Mesodermal cell (in vitro differentiated cells): ENCODE results near the gene PARP1.

Experiments
- H3K27ac ChIP-seq: 2 replicates; pipeline ENCODE4 v1.7.0; 2013; ENCODE audit warnings: mild to moderate bottlenecking, low read depth, low read length, moderate library complexity; ENCODE audit not compliant: severe bottlenecking
- H3K36me3 ChIP-seq: 2 replicates; pipeline ENCODE4 v1.7.1; 2013; ENCODE audit warnings: mild to moderate bottlenecking, low read length, moderate library complexity; ENCODE audit not compliant: control insufficient read depth, insufficient read depth
- H3K4me1 ChIP-seq: one replicate; pipeline ENCODE4 v1.7.1; 2013; ENCODE audit warnings: mild to moderate bottlenecking, low read length; ENCODE audit not compliant: insufficient read depth, control insufficient read depth, poor library complexity, severe bottlenecking
- H3K4me3 ChIP-seq: 2 replicates; pipeline ENCODE4 v1.7.0; 2013; ENCODE audit warnings: low read length, control low read depth, mild to moderate bottlenecking; ENCODE audit not compliant: insufficient read depth, poor library complexity, severe bottlenecking; ENCODE audit errors: extremely low read depth
- H3K9me3 ChIP-seq: 2 replicates; pipeline ENCODE4 v1.7.1; 2013; ENCODE audit warnings: mild to moderate bottlenecking, low read length, moderate library complexity; ENCODE audit not compliant: control insufficient read depth
- WGBS, 2 experiments: methylation state at CpG; one replicate each; pipeline ENCODE4 v1.1.5; 2013; ENCODE audit warnings: missing lambda C conversion rate in 2 of 2; ENCODE audit not compliant: insufficient coverage in 2 of 2; 5-methylcytosine and 5-hydroxymethylcytosine counted together

The PARP1 gene

GRCh38 chr1:226397011-226397926, 10.6 kb downstream of the PARP1 start:
- whole genome bisulfite sequencing, 2 experiments: 95 to 100% methylated on average over 2 of the region's 8 CpGs
- H3K36me3 ChIP-seq: peaks cover 62% of the 10 kb centered on the region
- no peak overlapping the region for H3K4me3 ChIP-seq
- H3K9me3 ChIP-seq: no peaks in the 10 kb centered on the region
- H3K4me1 ChIP-seq: no peaks in the 10 kb centered on the region
- no peak overlapping the region for H3K27ac ChIP-seq

- 69 to 75% methylated on average over 3 of the region's 6 CpGs for WGBS, 2 experiments
- Histone ChIP-seq H3K36me3 (peaks cover 62% of the 10 kb centered on the region), H3K4me1 (no peaks in the 10 kb centered on the region), H3K4me3 (no peak overlapping the region), H3K27ac (no peak overlapping the region), H3K9me3 (no peaks in the 10 kb centered on the region)
These were observed 12.1 kb downstream of the PARP1 start for GRCh38 chr1:226395753-226396152.

GRCh38 chr1:226394462-226394861, 13.4 kb downstream of the PARP1 start:
- Histone ChIP-seq H3K4me3 (no peak overlapping the region), H3K36me3 (peaks cover 62% of the 10 kb centered on the region), H3K27ac (no peak overlapping the region), H3K9me3 (no peaks in the 10 kb centered on the region), H3K4me1 (no peaks in the 10 kb centered on the region)
- WGBS, 2 experiments: 90 to 100% methylated on average over 3 to 4 of the region's 5 CpGs

GRCh38 chr1:226390681-226391080, 17.2 kb downstream of the PARP1 start:
- Histone ChIP-seq H3K27ac (no peak overlapping the region), H3K9me3 (no peaks in the 10 kb centered on the region), H3K36me3 (peaks cover 77% of the 10 kb centered on the region), H3K4me3 (no peak overlapping the region), H3K4me1 (no peaks in the 10 kb centered on the region)
- 100% methylated on average over 2 to 3 of the region's 3 CpGs for WGBS, 2 experiments

GRCh38 chr1:226388131-226388530, 19.8 kb downstream of the PARP1 start:
- 100% methylated on average over 1 of the region's 1 CpG for WGBS, 2 experiments
- Histone ChIP-seq H3K36me3 (peaks cover 94% of the 10 kb centered on the region), H3K4me3 (no peak overlapping the region), H3K27ac (no peak overlapping the region), H3K4me1 (no peaks in the 10 kb centered on the region), H3K9me3 (no peaks in the 10 kb centered on the region)

GRCh38 chr1:226384717-226385116, 23.2 kb downstream of the PARP1 start:
- Histone ChIP-seq H3K4me3 (no peak overlapping the region), H3K36me3 (peaks cover 99% of the 10 kb centered on the region), H3K4me1 (no peaks in the 10 kb centered on the region), H3K9me3 (no peaks in the 10 kb centered on the region), H3K27ac (no peak overlapping the region)
- 83 to 94% methylated on average over 6 to 9 of the region's 11 CpGs for WGBS, 2 experiments

GRCh38 chr1:226384040-226384439, 23.9 kb downstream of the PARP1 start:
- no peak overlapping the region for H3K27ac ChIP-seq
- H3K36me3 ChIP-seq: peaks cover 99% of the 10 kb centered on the region
- WGBS, 2 experiments: 95 to 98% methylated on average over 3 to 4 of the region's 4 CpGs
- no peaks in the 10 kb centered on the region for H3K9me3 ChIP-seq
- H3K4me1 ChIP-seq: no peaks in the 10 kb centered on the region
- no peak overlapping the region for H3K4me3 ChIP-seq

- no peak overlapping the region for H3K27ac ChIP-seq
- H3K36me3 ChIP-seq: peaks cover 99% of the 10 kb centered on the region
- no peaks in the 10 kb centered on the region for H3K9me3 ChIP-seq
- WGBS, 2 experiments: 92 to 100% methylated on average over 2 to 4 of the region's 5 CpGs
- peaks cover 3% of the 10 kb centered on the region for H3K4me1 ChIP-seq
- no peak overlapping the region for H3K4me3 ChIP-seq
These were observed 25.9 kb downstream of the PARP1 start for GRCh38 chr1:226382030-226382429.

- no peak overlapping the region for H3K4me3 ChIP-seq
- H3K36me3 ChIP-seq: peaks cover 100% of the 10 kb centered on the region
- WGBS, 2 experiments: 97% methylated on average over 8 to 9 of the region's 15 CpGs
These were observed 26.5 kb downstream of the PARP1 start for GRCh38 chr1:226381226-226381998.

GRCh38 chr1:226378071-226378470, 29.8 kb downstream of the PARP1 start:
- peaks cover 15% of the 10 kb centered on the region for H3K4me1 ChIP-seq
- no peak overlapping the region for H3K4me3 ChIP-seq
- no peak overlapping the region for H3K27ac ChIP-seq
- no peaks in the 10 kb centered on the region for H3K9me3 ChIP-seq
- 100% methylated on average over 1 of the region's 2 CpGs for WGBS, 2 experiments
- H3K36me3 ChIP-seq: peaks cover 99% of the 10 kb centered on the region

More at GRCh38 chr1:226381226-226381998, 26.5 kb downstream of the PARP1 start:
- Histone ChIP-seq H3K4me1 (peaks cover 3% of the 10 kb centered on the region), H3K27ac (no peak overlapping the region), H3K9me3 (no peaks in the 10 kb centered on the region)
